WTC11 (cell line): Measurements from ENCODE around the gene SHANK2. TPM values are rescaled to one million over a fixed set of nuclear protein-coding genes. Genes with fewer than 3 reads are reported as not detected.

Source experiments
- ATAC-seq: fragments of 200-7000 bp; cut with Tn5 transposase; 2 replicates; pipeline ENCODE4 v1.10.0; 2021; ENCODE audit warnings: mild to moderate bottlenecking, moderate library complexity
- CTCF ChIA-PET: fragments of 300-600 bp; sonication (Branson Sonifier 250); formaldehyde crosslinking; loops from one replicate; lab custom pipeline; 2021; ENCODE audit warnings: antibody characterized with exemption; lab: Charles Lee
- POLR2A ChIA-PET: fragments of 350-600 bp; sonication (Branson Sonifier 250); formaldehyde crosslinking; loops from one replicate; lab custom pipeline; 2021; ENCODE audit warnings: antibody characterized with exemption; lab: Charles Lee
- DNase-seq: peaks from one replicate; pipeline ENCODE4 v3.0.0; 2021; ENCODE audit warnings: low spot score
- H3K27ac Mint-ChIP-seq: 2 replicates; pipeline ENCODE4 v1.8.0; 2021; ENCODE audit warnings: mixed read lengths
- H3K27me3 Mint-ChIP-seq: 2 replicates; pipeline ENCODE4 v1.8.0; 2021; ENCODE audit warnings: low read depth, mild to moderate bottlenecking, moderate library complexity, mixed read lengths
- H3K36me3 Mint-ChIP-seq: 2 replicates; pipeline ENCODE4 v1.8.0; 2021; ENCODE audit warnings: mixed read lengths
- H3K4me1 Mint-ChIP-seq: 2 replicates; pipeline ENCODE4 v1.8.0; 2022; ENCODE audit warnings: mixed read lengths
- H3K4me3 Mint-ChIP-seq: 2 replicates; pipeline ENCODE4 v1.8.0; 2021; ENCODE audit warnings: mild to moderate bottlenecking, moderate library complexity, mixed read lengths
- H3K9me3 Mint-ChIP-seq: 2 replicates; pipeline ENCODE4 v1.8.0; 2021; ENCODE audit warnings: mixed read lengths
- CBFB ChIP-seq: sonication (generic); formaldehyde crosslinking; IDR thresholded peaks from 2 replicates; pipeline ENCODE4 v1.8.1; 2022; ENCODE audit warnings: mild to moderate bottlenecking, low read depth, missing genetic modification reagents
- E2F4 ChIP-seq: sonication (generic); formaldehyde crosslinking; IDR thresholded peaks from 2 replicates; pipeline ENCODE4 v1.8.1; 2022; ENCODE audit warnings: low read depth, mild to moderate bottlenecking, moderate library complexity, missing genetic modification reagents, borderline replicate concordance
- GTF2I ChIP-seq: fragments of 250-450 bp; sonication (Bioruptor Pico); conservative IDR thresholded peaks from 2 replicates; pipeline ENCODE4 v1.4.0; 2021; ENCODE audit warnings: mild to moderate bottlenecking
- HMGA2 ChIP-seq: fragments of 250-450 bp; sonication (Bioruptor Pico); IDR thresholded peaks from 2 replicates; pipeline ENCODE4 v1.4.0; 2021; ENCODE audit warnings: mild to moderate bottlenecking, moderate library complexity
- JAZF1 ChIP-seq: fragments of 250-450 bp; sonication (Bioruptor Pico); IDR thresholded peaks from 2 replicates; pipeline ENCODE4 v1.9.0; 2021; ENCODE audit warnings: moderate library complexity, mild to moderate bottlenecking, inconsistent platforms
- KAT7 ChIP-seq: sonication (generic); formaldehyde crosslinking; IDR thresholded peaks from 2 replicates; pipeline ENCODE4 v1.8.1; 2023; ENCODE audit warnings: missing genetic modification reagents, mild to moderate bottlenecking, borderline replicate concordance
- NFYB ChIP-seq: sonication (generic); formaldehyde crosslinking; conservative IDR thresholded peaks from 2 replicates; pipeline ENCODE4 v1.8.0; 2022; ENCODE audit warnings: low read depth, missing genetic modification reagents
- OVOL2 ChIP-seq: fragments of 250-450 bp; sonication (Bioruptor Pico); IDR thresholded peaks from 2 replicates; pipeline ENCODE4 v1.9.0; 2021; ENCODE audit warnings: mild to moderate bottlenecking, borderline replicate concordance
- ZNF281 ChIP-seq: sonication (generic); formaldehyde crosslinking; IDR thresholded peaks from 2 replicates; pipeline ENCODE4 v1.8.0; 2023; ENCODE audit warnings: mild to moderate bottlenecking, missing genetic modification reagents
- ZNF317 ChIP-seq: sonication (generic); formaldehyde crosslinking; IDR thresholded peaks from 2 replicates; pipeline ENCODE4 v1.8.1; 2023; ENCODE audit warnings: low read depth, mild to moderate bottlenecking, moderate library complexity, missing genetic modification reagents, borderline replicate concordance
- ZNF396 ChIP-seq: fragments of 250-450 bp; sonication (Bioruptor Pico); IDR thresholded peaks from 2 replicates; pipeline ENCODE4 v1.8.0; 2021; ENCODE audit warnings: mild to moderate bottlenecking, moderate library complexity, borderline replicate concordance
- ZNF512 ChIP-seq: sonication (generic); formaldehyde crosslinking; IDR thresholded peaks from 2 replicates; pipeline ENCODE4 v1.8.1; 2022; ENCODE audit warnings: missing genetic modification reagents, borderline replicate concordance
- ZNF671 ChIP-seq: fragments of 250-450 bp; sonication (Bioruptor Pico); IDR thresholded peaks from 2 replicates; pipeline ENCODE4 v1.8.0; 2021; ENCODE audit warnings: mild to moderate bottlenecking
- total RNA-seq: library from RNA; stranded (reverse); gene quantifications from 3 replicates; pipeline ENCODE4 v1.2.3, GENCODE V29; 2021
- TF ChIP-seq, protein P1 (sequence below): fragments of 250-450 bp; sonication (Bioruptor Pico); IDR thresholded peaks from 2 replicates; pipeline ENCODE4 v1.9.0; 2021; ENCODE audit warnings: mild to moderate bottlenecking, borderline replicate concordance
- TF ChIP-seq, protein P2 (sequence below): sonication (generic); formaldehyde crosslinking; IDR thresholded peaks from 2 replicates; pipeline ENCODE4 v1.8.1; 2023; ENCODE audit warnings: mild to moderate bottlenecking, missing genetic modification reagents, moderate library complexity
- TF ChIP-seq, protein P3 (sequence below): sonication (generic); formaldehyde crosslinking; IDR thresholded peaks from 2 replicates; pipeline ENCODE4 v1.8.1; 2023; ENCODE audit warnings: mild to moderate bottlenecking, missing genetic modification reagents
- TF ChIP-seq, protein P4 (sequence below): sonication (generic); formaldehyde crosslinking; IDR thresholded peaks from 2 replicates; pipeline ENCODE4 v1.8.1; 2023; ENCODE audit warnings: mild to moderate bottlenecking, missing genetic modification reagents, borderline replicate concordance

The SHANK2 gene
- total RNA-seq, 1 experiment from 2014 or later, result 64.8 TPM

- CTCF ChIA-PET, result interaction anchor here (1.3 to 2.2 kb wide), 2 partner anchors 13 to 118 kb away, joined by 3 to 9 read pairs; partner anchors contain the start of gene SHANK2
- TF ChIP-seq ZNF396 (CRISPR knock-in tag) (no peak), GTF2I (CRISPR knock-in tag) (no peak), KAT7 (CRISPR knock-in tag) (no peak), E2F4 (CRISPR knock-in tag) (no peak), ZNF512 (CRISPR knock-in tag) (no peak), ZNF317 (CRISPR knock-in tag) (no peak), JAZF1 (no peak), NFYB (CRISPR knock-in tag) (no peak), ZNF281 (CRISPR knock-in tag) (no peak), HMGA2 (CRISPR knock-in tag) (no peak), CBFB (CRISPR knock-in tag) (no peak), OVOL2 (CRISPR knock-in tag) (no peak), ZNF671 (no peak)
- TF ChIP-seq, protein P1, sequence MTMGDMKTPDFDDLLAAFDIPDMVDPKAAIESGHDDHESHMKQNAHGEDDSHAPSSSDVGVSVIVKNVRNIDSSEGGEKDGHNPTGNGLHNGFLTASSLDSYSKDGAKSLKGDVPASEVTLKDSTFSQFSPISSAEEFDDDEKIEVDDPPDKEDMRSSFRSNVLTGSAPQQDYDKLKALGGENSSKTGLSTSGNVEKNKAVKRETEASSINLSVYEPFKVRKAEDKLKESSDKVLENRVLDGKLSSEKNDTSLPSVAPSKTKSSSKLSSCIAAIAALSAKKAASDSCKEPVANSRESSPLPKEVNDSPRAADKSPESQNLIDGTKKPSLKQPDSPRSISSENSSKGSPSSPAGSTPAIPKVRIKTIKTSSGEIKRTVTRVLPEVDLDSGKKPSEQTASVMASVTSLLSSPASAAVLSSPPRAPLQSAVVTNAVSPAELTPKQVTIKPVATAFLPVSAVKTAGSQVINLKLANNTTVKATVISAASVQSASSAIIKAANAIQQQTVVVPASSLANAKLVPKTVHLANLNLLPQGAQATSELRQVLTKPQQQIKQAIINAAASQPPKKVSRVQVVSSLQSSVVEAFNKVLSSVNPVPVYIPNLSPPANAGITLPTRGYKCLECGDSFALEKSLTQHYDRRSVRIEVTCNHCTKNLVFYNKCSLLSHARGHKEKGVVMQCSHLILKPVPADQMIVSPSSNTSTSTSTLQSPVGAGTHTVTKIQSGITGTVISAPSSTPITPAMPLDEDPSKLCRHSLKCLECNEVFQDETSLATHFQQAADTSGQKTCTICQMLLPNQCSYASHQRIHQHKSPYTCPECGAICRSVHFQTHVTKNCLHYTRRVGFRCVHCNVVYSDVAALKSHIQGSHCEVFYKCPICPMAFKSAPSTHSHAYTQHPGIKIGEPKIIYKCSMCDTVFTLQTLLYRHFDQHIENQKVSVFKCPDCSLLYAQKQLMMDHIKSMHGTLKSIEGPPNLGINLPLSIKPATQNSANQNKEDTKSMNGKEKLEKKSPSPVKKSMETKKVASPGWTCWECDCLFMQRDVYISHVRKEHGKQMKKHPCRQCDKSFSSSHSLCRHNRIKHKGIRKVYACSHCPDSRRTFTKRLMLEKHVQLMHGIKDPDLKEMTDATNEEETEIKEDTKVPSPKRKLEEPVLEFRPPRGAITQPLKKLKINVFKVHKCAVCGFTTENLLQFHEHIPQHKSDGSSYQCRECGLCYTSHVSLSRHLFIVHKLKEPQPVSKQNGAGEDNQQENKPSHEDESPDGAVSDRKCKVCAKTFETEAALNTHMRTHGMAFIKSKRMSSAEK (CRISPR knock-in tag), result no peak
- TF ChIP-seq, protein P2, sequence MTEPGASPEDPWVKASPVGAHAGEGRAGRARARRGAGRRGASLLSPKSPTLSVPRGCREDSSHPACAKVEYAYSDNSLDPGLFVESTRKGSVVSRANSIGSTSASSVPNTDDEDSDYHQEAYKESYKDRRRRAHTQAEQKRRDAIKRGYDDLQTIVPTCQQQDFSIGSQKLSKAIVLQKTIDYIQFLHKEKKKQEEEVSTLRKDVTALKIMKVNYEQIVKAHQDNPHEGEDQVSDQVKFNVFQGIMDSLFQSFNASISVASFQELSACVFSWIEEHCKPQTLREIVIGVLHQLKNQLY, result no peak
- TF ChIP-seq, protein P3, sequence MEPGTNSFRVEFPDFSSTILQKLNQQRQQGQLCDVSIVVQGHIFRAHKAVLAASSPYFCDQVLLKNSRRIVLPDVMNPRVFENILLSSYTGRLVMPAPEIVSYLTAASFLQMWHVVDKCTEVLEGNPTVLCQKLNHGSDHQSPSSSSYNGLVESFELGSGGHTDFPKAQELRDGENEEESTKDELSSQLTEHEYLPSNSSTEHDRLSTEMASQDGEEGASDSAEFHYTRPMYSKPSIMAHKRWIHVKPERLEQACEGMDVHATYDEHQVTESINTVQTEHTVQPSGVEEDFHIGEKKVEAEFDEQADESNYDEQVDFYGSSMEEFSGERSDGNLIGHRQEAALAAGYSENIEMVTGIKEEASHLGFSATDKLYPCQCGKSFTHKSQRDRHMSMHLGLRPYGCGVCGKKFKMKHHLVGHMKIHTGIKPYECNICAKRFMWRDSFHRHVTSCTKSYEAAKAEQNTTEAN (CRISPR knock-in tag), result no peak
- TF ChIP-seq, protein P4, sequence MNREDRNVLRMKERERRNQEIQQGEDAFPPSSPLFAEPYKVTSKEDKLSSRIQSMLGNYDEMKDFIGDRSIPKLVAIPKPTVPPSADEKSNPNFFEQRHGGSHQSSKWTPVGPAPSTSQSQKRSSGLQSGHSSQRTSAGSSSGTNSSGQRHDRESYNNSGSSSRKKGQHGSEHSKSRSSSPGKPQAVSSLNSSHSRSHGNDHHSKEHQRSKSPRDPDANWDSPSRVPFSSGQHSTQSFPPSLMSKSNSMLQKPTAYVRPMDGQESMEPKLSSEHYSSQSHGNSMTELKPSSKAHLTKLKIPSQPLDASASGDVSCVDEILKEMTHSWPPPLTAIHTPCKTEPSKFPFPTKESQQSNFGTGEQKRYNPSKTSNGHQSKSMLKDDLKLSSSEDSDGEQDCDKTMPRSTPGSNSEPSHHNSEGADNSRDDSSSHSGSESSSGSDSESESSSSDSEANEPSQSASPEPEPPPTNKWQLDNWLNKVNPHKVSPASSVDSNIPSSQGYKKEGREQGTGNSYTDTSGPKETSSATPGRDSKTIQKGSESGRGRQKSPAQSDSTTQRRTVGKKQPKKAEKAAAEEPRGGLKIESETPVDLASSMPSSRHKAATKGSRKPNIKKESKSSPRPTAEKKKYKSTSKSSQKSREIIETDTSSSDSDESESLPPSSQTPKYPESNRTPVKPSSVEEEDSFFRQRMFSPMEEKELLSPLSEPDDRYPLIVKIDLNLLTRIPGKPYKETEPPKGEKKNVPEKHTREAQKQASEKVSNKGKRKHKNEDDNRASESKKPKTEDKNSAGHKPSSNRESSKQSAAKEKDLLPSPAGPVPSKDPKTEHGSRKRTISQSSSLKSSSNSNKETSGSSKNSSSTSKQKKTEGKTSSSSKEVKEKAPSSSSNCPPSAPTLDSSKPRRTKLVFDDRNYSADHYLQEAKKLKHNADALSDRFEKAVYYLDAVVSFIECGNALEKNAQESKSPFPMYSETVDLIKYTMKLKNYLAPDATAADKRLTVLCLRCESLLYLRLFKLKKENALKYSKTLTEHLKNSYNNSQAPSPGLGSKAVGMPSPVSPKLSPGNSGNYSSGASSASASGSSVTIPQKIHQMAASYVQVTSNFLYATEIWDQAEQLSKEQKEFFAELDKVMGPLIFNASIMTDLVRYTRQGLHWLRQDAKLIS (CRISPR knock-in tag), result no peak
- TF ChIP-seq, all 79 proteins: peak for 0
- ATAC-seq, result no peak
- H3K27ac Mint-ChIP-seq, result peak overlapping the region; percentile 92; the same call in 1 of the 2 replicates
- POLR2A ChIA-PET, result no interaction called here
- DNase-seq, result no peak
- H3K4me3 Mint-ChIP-seq, result no peak overlapping the region
- peaks cover 58% of the 10 kb centered on the region for H3K4me1 Mint-ChIP-seq
- peaks cover 31% of the 10 kb centered on the region for H3K36me3 Mint-ChIP-seq
- no peaks in the 10 kb centered on the region for H3K9me3 Mint-ChIP-seq
- H3K27me3 Mint-ChIP-seq, result no peaks in the 10 kb centered on the region
Measured at GRCh38 chr11:71238285-71238875, 14.0 kb downstream of the SHANK2 start.
